NCI-H1417 (cell line): ENCODE results near the gene GFRA1.
A peak's percentile ranks its signal among the peaks of the same experiment; 100 is the strongest.
"Not testable (repeated sequence)": the region's sequence is repeated elsewhere in the genome, so short reads cannot be mapped to it uniquely, and the experiment has no call there.

ENCODE experiments used
- DNase-seq, 3 experiments: peaks; one replicate each; lab custom pipeline; 2025; lab: John Stamatoyannopoulos, UW

GFRA1 gene

DNA sequence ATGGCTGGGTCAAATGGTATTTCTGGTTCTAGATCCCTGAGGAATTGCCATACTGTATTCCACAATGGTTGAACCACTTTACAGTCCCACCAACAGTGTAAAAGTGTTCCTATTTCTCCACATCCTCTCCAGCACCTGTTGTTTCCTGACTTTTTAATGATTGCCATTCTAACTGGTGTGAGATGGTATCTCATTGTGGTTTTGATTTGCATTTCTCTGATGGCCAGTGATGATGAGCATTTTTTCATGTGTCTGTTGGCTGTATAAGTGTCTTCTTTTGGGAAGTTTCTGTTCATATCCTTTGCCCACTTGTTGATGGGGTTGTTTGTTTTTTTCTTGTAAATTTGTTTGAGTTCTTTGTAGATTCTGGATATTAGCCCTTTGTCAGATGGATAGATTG is 237.6 kb downstream of the GFRA1 start:
- DNase-seq = not testable (repeated sequence)

DNA sequence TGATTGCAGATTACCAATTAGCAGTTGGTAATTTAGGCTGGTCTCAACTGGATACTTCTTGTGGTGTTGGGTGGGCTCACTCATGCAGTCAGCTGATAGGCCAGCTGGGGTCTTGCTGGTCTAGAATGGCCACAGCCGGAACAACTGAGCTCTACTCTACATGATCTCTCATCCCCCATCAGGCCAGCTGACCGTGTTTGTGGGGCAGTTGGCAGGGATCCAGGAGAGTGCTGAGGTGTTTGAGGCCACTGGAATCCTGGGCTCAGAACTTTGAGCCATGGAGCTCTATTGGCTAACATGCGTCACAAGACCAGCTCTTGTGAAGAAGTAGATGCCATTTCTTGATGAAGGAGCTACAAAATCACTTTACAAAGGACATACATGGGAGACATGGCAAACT is 242.4 kb downstream of the GFRA1 start:
- DNase-seq = no peak

DNA sequence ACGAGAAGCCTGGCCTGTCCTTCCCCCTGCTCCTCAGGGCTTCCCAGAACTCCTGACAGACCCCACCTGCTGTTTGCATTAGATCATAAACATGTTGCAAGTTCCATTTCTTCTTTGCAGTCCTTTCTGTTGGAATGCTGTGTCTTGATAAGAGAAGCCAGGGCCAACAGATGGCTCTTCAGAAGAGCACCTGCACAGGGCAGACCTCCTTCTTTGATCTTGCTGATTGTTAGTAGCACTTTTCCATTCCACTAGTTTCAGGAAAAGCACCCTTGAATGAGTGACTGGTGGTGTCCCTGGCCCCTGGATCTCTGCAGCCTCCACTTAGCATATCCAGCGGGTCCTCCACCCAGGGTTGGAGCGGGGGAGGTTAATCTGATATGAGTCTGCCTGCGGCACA is 243.2 kb downstream of the GFRA1 start:
- no peak for DNase-seq

DNA sequence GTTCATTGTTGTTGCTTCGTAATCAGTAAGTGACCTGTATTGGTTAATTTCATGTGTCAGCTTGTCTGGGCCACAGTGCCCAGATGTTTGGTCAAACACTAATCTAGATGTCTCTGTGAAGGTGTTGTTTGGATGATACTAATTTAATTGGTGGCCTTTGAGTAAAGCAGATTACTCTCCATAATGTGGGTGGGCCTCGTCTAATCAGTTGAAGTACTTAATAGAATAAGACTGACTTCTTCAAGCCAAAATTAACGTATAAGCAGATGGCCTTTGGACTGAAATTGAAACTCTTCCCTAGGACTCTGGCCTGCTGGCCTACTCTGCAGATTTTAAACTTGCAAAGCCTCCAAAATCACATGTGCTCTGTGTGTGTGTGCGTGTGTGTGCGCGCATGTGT is 245.7 kb downstream of the GFRA1 start:
- no peak for DNase-seq

DNA sequence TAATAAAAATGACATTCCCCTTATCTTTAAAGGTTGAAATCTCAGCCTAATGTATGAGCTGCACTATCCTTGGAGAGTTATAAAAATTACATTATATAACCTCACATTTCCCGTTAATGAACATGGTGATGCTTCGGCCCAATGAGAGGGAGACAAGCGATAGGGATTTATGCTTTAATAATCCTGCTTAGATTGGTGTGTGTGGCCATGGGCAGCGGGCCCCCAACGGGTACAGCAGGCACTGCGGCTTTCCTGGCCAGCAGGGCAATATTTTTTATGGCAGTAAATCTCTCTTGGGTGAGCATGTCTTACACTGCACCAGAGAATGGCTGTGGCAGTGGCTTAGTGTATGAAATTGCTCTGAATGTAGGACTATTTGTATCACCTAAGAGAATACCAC is 246.3 kb downstream of the GFRA1 start:
- DNase-seq = no peak

DNA sequence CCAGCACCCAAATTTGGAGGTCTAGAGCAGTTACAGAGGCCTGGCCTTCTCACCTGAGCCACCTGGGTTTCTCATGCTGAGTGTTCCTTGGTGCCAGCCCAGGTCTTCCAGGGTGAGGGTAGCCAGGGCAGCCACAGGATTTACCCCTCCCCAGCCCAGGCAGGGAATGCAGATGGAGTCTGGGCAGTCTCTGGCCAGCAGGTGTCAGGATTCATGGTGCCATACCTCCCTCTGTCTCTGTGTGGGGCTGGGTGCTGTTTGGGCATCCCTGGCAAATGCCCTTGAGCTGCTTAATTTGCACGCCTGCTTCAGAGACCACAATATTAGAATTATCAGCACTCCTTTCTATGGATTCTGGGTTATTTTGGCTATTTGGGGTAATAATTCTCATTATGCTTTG is 246.7 kb downstream of the GFRA1 start:
- DNase-seq = no peak

DNA sequence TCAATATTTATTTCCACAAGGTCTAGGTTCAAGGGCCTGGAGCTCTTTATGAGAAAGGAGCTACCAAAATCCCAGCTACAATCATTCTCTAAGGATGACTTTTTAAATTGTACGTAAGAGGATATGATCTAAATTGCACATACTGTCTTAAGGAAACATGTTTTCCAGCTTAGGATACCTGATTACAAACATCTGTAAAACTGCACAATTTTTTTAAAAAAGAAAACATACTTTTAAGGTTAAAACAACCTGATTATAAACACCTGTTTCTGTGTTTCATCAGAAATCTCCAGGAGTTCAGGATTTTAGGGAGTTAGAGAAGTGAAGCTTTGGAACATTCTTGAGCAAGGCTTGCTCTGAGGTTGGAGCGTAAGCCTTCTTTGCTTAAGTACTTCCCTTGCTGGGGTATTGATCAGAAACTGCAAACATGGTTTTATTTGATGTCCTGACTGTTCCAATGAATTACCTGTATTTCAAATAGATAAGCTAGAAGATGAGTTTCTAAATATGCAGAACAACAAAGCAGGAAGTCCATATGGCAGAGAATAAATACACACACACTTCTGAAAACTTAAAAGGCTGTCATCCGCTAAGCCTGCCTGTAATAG is 248.6 kb downstream of the GFRA1 start:
- peak in 1 of 3 experiments; percentile 7 for DNase-seq

DNA sequence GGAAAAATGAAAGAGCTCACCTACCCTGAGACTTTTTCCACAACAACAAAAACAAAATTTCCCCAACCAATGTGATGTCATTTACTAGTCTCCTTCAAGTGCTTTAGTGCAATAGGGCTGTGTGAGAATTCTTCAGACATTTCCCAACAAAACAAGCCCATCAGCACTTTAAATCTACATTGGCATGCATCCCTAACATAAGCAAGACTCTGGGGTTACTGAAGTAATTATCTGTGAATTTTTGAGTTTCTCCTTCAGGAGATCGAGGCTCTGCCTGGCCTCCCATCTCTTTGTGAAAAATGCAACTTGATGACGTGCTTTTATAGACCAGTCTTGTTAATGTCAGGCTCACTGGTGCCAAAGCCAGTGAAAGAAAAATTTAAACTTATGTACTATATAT is 255.6 kb downstream of the GFRA1 start:
- DNase-seq = no peak

DNA sequence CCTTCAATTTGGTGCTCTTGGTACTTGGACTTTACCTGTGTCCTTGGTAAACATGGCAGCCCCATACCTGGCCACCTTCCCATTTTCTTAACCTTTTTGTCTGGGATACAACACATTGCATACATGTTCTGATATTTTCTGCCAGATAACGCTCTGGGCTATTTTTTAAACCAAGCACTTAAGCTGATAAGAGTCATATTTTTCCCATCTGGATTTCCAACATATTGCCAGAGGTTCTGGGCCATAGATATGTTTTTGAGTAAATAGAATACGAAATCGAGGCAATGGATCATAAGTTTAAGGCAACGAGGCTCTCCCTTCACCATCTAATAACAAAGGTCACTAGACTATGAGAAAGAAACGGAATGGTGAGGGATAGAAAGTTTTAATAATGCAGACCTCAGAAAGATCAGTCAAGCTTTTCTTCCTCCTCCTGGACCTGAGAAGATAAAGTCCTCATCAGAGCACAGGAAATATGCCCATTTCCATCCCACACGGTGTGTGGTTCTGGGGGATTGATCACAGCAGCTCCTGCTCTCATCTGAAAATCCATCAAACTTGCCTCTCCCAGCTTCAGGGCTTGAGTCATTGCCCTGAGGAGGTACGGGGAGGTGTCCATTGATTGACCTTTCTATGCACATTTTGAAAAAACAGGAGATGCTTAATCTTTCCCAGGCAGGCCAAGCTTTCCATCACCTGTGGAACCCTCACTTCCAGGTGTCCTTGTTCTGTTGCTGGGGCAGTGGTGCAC is 257.2 kb downstream of the GFRA1 start:
- no peak for DNase-seq

DNA sequence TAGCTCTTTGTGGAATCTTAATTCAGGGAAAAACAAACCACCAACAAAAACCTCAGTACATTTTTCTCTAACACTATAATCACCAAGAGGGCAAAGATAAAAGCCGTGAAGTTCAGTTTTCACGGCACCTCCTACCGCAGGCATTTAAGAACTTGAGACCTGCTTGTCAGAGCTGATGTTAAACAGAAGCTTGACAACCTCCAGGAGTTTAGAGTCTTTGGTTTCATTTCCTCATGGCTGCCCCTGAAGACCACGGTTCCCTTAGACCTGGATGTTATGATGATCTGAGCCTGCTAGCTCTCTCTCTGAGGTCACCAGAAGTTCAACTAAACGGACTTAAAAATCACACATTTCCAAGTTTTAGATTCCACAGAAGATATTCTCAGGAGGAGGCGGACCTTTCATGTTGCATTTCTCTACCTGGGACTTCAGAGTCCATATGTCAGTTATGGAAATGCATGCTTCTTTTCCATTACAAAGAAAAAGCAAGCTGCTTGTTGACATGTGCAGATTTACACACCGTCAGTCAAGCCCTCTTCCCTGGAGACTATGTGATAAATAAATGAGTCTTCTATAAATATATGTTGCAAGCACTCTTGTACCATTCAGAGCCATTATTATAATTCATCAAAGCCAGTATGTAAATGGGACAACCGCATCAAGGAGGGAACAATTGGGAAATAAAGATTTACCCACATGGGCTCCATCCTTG is 258.0 kb downstream of the GFRA1 start:
- DNase-seq = no peak

DNA sequence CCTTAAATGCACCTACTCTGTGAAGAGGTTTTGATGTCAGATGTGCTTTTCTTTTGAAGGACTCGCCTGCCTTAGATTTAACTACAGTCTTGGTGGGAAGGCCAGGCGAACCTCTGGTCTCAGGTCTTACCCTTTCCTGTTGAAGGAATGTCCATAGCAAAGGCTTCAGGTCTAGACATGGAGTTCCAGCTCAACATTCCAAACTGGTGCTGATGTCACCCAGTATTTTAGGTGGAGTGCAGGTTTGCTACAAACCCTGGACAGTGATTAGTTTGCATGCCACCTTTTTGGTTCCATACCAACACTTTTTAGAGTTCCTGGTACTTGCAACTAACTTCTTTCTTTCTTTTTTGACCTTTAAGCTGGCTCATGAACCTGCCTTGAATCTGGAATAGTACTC is 258.7 kb downstream of the GFRA1 start:
- no peak for DNase-seq

DNA sequence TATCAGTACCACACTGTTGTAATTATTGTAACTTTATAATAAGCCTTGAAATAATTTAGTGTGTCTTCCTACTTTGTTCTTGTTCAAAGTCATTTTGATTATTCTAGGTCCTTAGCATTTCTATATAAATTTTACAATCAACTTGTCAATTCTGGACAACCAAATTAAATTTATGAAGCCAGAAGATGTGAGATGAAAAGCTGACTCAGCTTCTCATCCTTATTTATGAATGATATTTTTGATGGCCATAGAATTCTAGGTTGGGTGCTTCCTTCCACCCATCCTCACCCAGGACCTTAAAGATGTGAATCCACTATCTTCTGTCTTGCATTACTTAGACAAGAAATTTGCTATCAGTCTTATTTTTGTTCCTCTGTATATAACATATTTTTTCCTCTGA is 261.1 kb downstream of the GFRA1 start:
- no peak for DNase-seq

DNA sequence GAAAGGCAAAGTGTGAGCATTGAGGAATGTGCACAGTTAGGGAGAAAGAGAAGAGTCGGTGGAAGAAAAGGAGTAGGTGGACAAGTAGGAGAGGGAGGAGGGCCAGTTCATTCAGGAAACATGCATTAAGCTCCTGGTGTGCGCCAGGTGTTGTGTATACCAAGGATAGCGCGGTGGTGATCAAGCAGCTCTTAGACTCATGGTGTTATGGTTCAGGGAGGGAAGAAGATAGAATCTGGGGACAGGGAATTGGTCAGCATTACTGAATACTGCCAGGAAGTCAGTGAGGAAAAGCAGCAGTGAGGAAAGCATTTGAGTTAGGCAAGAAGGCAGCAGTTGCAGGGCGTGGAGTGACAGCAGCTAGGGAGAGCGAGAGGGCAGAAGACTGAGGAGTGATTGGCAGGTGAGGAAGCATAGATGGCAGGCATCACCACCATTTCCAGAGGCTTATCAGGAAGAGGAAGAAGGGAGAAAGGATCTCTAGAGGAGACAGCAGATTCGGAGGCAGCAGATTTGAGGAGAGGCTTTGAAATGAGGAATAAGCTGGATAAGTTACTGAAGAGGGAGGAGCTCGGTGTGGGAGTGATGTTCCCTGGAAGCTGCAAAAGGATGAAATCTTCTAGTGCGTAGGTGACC is 265.6 kb downstream of the GFRA1 start:
- no peak for DNase-seq
